H1 (cell line): ENCODE data around the gene RFNG. TPM values are rescaled to one million over a fixed set of nuclear protein-coding genes. Genes with fewer than 3 reads are reported as not detected.

Experiments
- CHD2 ChIP-seq: IDR thresholded peaks from 2 replicates; pipeline ENCODE4 v1.6.1; 2012; ENCODE audit warnings: low read length, improper control_type of control experiment
- ZNF274 ChIP-seq: IDR thresholded peaks from 2 replicates; pipeline ENCODE4 v1.7.0; 2012; ENCODE audit warnings: low read length, borderline replicate concordance; ENCODE audit errors: extremely low read depth
- polyA plus RNA-seq, 7 experiments: library from polyadenylated mRNA; depleted of rRNA in 3 of 7; stranded (reverse) in 5 of 7; unstranded in 2 of 7; fragments of >200 nt in 5 of 7; fragments of 200-250 nt in 2 of 7; gene quantifications; 1 replicate in 5 of 7; 2 replicates in 1 of 7; 4 replicates in 1 of 7; pipeline versions ENCODE4 v1.2.1 to v1.2.3, GENCODE V29; 2011 to 2013; ENCODE audit warnings: missing spikeins in 2 of 7, mixed read lengths in 2 of 7
- total RNA-seq: library from RNA; stranded (reverse); fragmentation: NEBNext Ultra II Directional; extraction: Animal tissue kit (Norgen Biotek cat#: 25700); gene quantifications from 2 replicates; pipeline ENCODE4 v1.2.1, GENCODE V29; 2021

RFNG gene
- total and polyA plus RNA-seq, 2 of the 8 experiments (the other 6 are each of a cell fraction or from before 2014, with no cell fraction given) = 26.7 to 28.4 TPM

DNA sequence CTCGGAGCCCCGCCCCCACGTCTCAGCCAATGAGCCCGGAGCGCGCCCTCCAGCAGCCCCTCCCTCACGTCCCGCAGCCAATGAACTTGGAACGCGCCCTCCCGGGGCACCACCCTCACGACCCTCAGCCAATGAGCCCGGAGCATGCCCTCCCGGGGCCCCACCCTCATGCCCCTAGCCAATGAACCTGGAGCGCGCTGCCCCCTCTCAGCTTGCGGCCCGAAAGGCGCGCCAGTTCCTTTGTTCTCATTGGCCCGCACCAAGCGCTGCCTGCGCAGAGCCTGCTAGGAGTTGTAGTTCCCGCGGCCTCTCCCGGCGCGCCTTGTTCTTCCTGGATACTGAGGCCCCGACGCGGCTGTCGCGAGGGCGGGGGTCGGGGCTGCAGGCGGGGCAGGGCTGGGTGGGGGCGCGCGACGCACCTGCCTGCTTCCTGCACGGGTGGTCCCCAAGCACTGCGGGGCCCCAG lies 28.6 kb downstream of the RFNG start, which contains the start of gene LRRC45 (continued):
- TF ChIP-seq ZNF274 (no peak), CHD2 (0 out of 2 replicates have a peak, but pooled peaks have one; percentile 48)
